GM12891 (cell line): ENCODE data around the gene BCO1.
"Not testable (repeated sequence)": the region's sequence is repeated elsewhere in the genome, so short reads cannot be mapped to it uniquely, and the experiment has no call there.

Experiments
- DNase-seq: peaks from one replicate; pipeline ENCODE4 v3.0.0; 2011; ENCODE audit warnings: low spot score; ENCODE audit not compliant: insufficient read length
- FAIRE-seq: peaks from 2 replicates; lab custom pipeline; 2011; peaks lifted over from hg19 to GRCh38; lab: Jason Lieb, UNC
- PAX5 ChIP-seq: IDR thresholded peaks from 2 replicates; pipeline ENCODE4 v1.6.1; 2011; ENCODE audit warnings: low read length, moderate library complexity, mild to moderate bottlenecking; ENCODE audit not compliant: insufficient read depth, severe bottlenecking
- POLR2A ChIP-seq: IDR thresholded peaks from 2 replicates; pipeline ENCODE4 v1.6.1; 2011; ENCODE audit warnings: low read depth, low read length, control low read depth
- POLR2AphosphoS5 ChIP-seq: IDR thresholded peaks from 2 replicates; pipeline ENCODE4 v1.6.1; 2011; ENCODE audit warnings: low read depth, low read length, control low read depth
- POU2F2 ChIP-seq: IDR thresholded peaks from 2 replicates; pipeline ENCODE4 v1.6.1; 2011; ENCODE audit warnings: low read depth, mild to moderate bottlenecking, control low read depth, low read length, moderate library complexity
- SPI1 ChIP-seq: IDR thresholded peaks from 2 replicates; pipeline ENCODE4 v1.6.1; 2011; ENCODE audit warnings: low read depth, low read length, control low read depth
- TAF1 ChIP-seq: IDR thresholded peaks from 2 replicates; pipeline ENCODE4 v1.6.1; 2011; ENCODE audit warnings: low read depth, low read length, control low read depth

Gene BCO1

DNA sequence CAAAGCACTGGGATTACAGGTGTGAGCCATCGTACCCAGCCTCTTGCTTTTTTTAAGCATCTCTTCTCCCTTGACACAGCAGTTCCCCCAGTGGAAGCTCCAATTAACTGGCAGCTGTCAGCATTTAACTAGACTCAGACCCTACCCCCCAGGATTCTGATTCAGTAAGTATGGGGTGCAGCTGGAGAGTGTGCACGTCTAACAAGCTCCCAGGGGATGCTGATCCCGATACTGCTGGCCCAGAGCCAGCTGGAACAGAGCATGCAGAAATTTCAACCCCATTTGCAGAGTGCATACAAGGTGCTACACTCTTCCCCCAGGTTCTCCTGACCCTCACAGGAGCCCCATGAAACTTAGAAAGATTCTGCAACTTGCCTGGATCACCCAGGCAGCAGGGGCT lies 27.7 kb upstream of the BCO1 start:
- DNase-seq (no peak), FAIRE-seq (no peak)
- TF ChIP-seq PAX5 (no peak), POU2F2 (no peak), POLR2A (no peak), SPI1 (no peak), POLR2AphosphoS5 (no peak), TAF1 (no peak)

DNA sequence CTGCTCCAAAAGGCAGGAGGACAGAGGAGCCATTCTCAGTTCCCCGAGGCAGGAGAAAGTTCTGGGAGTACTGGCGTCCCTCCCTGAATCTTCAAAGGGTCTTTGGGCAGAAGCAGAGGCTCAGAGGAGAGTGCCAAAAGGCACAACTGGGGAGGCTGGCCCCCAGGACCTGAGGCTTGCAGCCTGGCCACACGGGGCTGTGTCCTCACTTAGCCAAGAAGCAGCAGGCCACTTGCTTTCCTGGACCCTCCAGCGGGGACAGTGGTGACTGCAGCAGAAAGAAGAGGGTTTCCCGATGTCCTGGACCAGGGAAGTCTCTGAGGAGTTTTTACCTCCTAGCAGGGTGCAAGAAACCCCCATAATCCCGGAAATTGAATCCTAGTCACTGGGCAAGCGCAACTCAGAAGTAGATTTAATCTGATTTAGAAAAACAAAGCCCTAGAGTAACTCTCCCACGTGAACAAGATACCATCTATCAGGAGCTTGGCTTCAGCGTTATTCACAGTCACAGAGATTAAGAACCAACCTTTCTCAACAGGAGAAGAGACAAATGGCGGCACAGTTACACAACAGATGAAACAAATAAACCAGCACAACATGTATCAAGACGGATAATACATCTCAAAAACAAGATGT lies 25.5 kb upstream of the BCO1 start:
- no peak for FAIRE-seq
- no peak for TF ChIP-seq SPI1
- no peak for TF ChIP-seq POLR2AphosphoS5
- TF ChIP-seq POU2F2 = no peak
- TF ChIP-seq PAX5 = no peak
- TF ChIP-seq TAF1 = no peak
- TF ChIP-seq POLR2A = no peak
- no peak for DNase-seq

DNA sequence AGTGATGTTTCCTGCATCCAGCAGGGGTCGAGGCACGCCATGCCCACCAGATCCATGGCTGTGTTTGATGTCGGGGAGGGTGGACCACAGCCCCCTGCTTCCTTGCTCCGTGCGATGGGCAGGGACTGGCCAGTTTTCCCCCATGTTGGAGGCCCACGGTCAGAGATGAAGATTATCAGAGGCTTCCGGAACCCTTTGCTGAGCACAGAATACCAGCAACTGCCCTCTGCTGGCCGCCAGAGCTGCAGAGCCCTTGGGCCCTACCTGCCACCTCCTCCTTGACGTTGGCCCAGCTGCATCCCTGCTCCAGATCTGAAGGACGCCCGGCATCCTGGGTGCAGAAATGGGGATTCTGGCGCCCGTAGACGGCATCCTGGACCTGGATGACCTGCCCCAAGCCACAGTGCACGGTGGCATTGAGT lies 23.7 kb upstream of the BCO1 start:
- no peak for DNase-seq
- TF ChIP-seq POU2F2 (no peak), SPI1 (no peak), POLR2A (no peak), TAF1 (no peak), PAX5 (no peak), POLR2AphosphoS5 (no peak)
- FAIRE-seq = no peak

DNA sequence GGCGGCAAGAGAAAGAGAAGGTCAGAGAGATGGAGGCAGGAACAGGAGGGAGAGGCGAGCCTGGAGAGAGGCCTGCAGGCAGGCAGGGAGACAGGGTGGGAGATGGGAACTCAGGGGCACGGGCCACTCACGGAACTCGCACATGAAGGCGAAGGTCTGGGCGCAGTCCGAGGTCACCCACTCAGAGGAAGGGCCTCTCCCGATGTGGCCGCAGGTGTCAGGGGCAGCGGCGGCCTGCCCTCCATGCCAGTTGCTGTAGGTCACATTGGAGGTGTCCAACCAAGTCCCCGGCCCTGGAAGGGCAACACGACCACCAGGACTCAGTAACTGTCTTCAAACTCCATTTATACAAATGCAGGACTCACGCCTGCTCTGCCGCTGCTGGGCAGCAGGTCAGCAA lies 22.4 kb upstream of the BCO1 start:
- FAIRE-seq (no peak), DNase-seq (no peak)
- TF ChIP-seq POU2F2 = no peak
- TF ChIP-seq POLR2AphosphoS5 = no peak
- no peak for TF ChIP-seq SPI1
- no peak for TF ChIP-seq TAF1
- no peak for TF ChIP-seq POLR2A
- no peak for TF ChIP-seq PAX5

DNA sequence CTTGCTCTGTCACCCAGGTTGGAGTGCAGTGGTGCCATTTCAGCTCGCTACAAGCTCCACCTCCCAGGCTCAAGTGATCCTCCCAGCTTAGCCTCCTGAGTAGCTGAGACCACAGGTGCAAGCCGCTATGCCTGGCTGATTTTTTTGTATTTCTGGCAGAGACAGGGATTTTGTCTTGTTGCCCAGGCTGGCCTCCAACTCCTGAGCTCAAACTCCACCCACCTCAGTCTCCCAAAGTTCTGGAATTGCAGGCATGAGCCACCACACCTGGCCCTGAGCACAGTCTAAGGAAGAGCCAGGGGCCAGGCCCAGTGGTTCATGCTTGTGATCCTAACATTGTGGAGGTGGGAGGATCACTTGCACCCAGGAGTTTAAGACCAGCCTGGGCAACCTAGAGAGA lies 21.8 kb upstream of the BCO1 start:
- no peak for TF ChIP-seq SPI1
- TF ChIP-seq POLR2A = no peak
- TF ChIP-seq POLR2AphosphoS5 = no peak
- TF ChIP-seq POU2F2 = no peak
- TF ChIP-seq TAF1 = no peak
- no peak for DNase-seq
- no peak for FAIRE-seq

DNA sequence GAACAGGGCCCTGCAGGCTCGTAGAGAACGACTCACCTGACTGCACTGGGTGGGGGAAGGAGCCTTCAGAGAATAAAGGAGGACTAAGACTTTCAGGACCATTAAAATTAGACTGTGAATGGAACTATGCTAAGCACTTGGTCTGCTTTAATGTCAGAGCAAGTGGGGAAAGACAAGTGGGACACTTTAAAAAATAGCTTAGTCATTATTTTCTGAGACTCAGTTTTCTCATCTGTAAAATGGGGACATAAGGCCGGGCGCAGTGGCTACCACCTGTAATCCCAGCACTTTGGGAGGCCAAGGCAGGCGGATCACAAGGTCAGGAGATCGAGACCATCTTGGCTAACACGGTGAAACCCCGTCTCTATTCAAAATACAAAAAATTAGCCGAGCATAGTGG lies 19.3 kb upstream of the BCO1 start:
- DNase-seq (no peak), FAIRE-seq (no peak)
- no peak for TF ChIP-seq POU2F2

DNA sequence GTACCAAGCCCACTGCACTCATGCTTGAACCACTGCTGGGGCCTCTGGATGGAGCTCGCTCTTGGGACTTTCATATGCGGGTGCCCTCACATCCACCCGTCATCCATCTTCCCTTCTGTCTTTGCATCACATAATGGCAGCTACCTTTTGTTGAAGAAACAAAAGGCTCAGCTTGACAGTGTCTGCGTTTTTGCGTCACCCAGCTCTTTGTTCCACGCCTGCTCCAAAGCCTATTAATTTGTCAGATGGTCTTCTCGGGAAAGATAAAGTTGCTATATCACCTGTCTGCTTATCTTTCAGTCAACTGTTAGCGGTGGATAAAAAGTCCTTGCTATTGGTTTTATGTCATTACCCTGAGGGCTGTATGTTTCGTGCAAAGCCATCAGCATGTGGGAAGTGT lies 18.1 kb upstream of the BCO1 start:
- FAIRE-seq = no peak
- TF ChIP-seq POLR2AphosphoS5 (no peak), POU2F2 (no peak), PAX5 (no peak), SPI1 (no peak), TAF1 (no peak), POLR2A (no peak)
- DNase-seq = no peak

DNA sequence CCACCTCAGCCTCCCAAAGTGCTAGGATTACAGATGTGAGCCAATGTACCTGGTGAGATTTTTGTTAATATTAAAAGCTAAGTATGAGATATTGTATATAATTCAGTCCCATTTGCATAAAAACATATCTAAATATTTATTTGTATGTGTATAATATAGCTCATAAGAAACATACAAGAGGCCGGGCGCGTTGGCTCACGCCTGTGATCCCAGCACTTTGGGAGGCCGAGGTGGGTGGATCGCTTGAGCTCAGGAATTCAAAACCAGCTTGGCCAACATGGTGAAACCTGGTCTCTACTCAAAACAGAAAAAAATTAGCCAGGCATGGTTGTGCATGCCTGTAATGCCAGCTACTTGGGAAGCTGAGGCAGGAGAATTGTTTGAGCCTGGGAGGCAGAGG lies 16.8 kb upstream of the BCO1 start:
- TF ChIP-seq SPI1 (no peak), PAX5 (no peak), POLR2A (no peak), POU2F2 (no peak), TAF1 (no peak), POLR2AphosphoS5 (no peak)
- FAIRE-seq (no peak), DNase-seq (no peak)

DNA sequence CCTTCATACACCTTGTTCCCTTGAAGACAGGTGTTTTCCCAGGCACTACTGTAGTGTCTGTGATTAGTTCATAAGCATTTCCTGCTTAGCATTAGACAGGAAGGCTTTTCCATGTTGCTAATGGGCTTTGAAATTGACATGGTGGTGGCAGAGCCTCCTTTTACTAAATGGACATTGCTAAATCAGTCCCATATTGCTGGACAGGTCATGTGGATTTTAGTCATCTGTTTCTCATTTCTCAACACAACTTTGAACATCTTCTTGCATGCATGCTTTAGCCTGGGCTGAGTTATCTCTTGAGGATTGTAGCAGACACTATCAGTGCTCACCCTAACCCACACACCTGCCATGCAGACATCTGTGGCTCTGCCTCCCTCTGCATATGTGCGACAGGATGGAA lies 13.7 kb upstream of the BCO1 start:
- no peak for TF ChIP-seq POLR2A
- TF ChIP-seq POLR2AphosphoS5 = no peak
- no peak for TF ChIP-seq PAX5
- TF ChIP-seq POU2F2 = no peak
- TF ChIP-seq SPI1 = no peak
- TF ChIP-seq TAF1 = no peak
- FAIRE-seq (no peak), DNase-seq (no peak)

DNA sequence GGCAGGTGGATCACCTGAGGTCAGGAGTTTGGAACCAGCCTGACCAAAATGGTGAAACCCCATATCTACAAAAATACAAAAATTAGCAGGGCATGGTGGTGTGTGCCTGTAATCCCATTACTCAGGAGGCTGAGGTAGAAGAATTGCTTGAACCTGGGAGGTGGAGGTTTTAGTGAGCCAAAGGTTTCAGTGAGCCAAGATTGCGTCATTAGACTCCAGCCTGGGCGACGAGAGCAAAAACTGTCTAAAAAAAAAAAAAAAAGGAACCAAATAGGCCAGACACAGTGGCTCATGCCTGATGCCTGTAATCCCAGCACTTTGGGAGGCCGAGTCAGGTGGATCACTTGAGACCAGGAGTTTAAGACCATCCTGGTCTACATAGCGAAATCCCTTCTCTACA lies 12.8 kb upstream of the BCO1 start:
- FAIRE-seq, DNase-seq: not testable (repeated sequence)

DNA sequence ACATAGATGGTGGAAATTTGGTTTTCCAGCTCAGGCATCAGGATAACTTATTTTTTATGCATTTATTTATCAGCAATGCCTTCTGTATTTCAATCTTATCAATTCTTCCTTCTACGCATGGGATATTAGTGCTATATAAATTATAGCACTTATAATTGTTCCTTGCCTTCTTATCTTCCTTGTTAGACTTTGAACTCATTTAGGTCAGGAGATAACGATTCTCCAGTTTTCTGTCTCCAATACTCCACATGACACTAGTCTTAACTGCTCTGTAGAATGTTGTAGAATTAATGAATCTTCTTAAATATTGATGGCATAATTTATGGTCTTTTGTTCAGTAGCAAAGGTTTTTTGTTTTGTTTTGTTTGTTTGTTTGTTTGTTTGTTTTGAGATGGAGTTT lies 10.7 kb upstream of the BCO1 start:
- FAIRE-seq (no peak), DNase-seq (no peak)
- TF ChIP-seq SPI1 (no peak), PAX5 (no peak), POU2F2 (no peak), POLR2A (no peak), TAF1 (no peak), POLR2AphosphoS5 (no peak)
